AG04449 (cell line): ENCODE data around the gene MAPK14.
"Not testable (repeated sequence)": the region's sequence is repeated elsewhere in the genome, so short reads cannot be mapped to it uniquely, and the experiment has no call there.

Experiments used
- CTCF ChIA-PET: fragments of 350-600 bp; formaldehyde crosslinking; extraction: SDS; loops from one replicate; lab custom pipeline; 2021; ENCODE audit warnings: antibody characterized with exemption; lab: Yijun Ruan, JAX
- POLR2A ChIA-PET: fragments of 400-600, 350-600 bp; formaldehyde crosslinking; extraction: SDS; loops from one replicate; lab custom pipeline; 2020; ENCODE audit warnings: antibody characterized with exemption, inconsistent platforms; lab: Yijun Ruan, JAX
- DNase-seq: peaks from one replicate; pipeline ENCODE4 v3.0.0-alpha.2; 2010; ENCODE audit warnings: low read depth, low spot score
- H3K4me3 ChIP-seq: 2 replicates; pipeline ENCODE4 v1.5.1; 2011; ENCODE audit warnings: low read depth, mild to moderate bottlenecking, control low read depth, low read length
- CTCF ChIP-seq: IDR thresholded peaks from one replicate; pipeline ENCODE4 v1.5.1; 2011; ENCODE audit warnings: mild to moderate bottlenecking, moderate library complexity, low read length, control low read depth, inconsistent platforms; ENCODE audit not compliant: insufficient read depth; ENCODE audit errors: missing control alignments

MAPK14 gene

GRCh38 chr6:36027501-36028087 lies at the start of gene MAPK14:
Gene MAPK14 (plus strand): TSS chr6:36027808. CDS start chr6:36028158, 350 bp downstream.
- peak; percentile 95 for DNase-seq
- POLR2A ChIA-PET: interaction anchor here (0.6 to 1.0 kb wide), 4 partner anchors 44 to 194 kb away, joined by 3 to 4 read pairs (median 4); no protein-coding TSS in a partner anchor
- peak; percentile 92 for TF ChIP-seq CTCF
- CTCF ChIA-PET: interaction anchor here (0.6 to 9.7 kb wide), 22 partner anchors 8 to 104 kb away, joined by 3 to 210 read pairs (median 4); no protein-coding TSS in a partner anchor
- H3K4me3 ChIP-seq: peak within 1 kb of the TSS; percentile 99

- POLR2A ChIA-PET, H3K4me3 ChIP-seq, DNase-seq: not testable (repeated sequence)
- CTCF ChIA-PET: interaction anchor here (1.5 kb wide), 1 partner anchor 116 kb away, joined by 4 read pairs; no protein-coding TSS in a partner anchor
Observed at GRCh38 chr6:35980126-35980525, 47.5 kb upstream of the MAPK14 start.

DNA sequence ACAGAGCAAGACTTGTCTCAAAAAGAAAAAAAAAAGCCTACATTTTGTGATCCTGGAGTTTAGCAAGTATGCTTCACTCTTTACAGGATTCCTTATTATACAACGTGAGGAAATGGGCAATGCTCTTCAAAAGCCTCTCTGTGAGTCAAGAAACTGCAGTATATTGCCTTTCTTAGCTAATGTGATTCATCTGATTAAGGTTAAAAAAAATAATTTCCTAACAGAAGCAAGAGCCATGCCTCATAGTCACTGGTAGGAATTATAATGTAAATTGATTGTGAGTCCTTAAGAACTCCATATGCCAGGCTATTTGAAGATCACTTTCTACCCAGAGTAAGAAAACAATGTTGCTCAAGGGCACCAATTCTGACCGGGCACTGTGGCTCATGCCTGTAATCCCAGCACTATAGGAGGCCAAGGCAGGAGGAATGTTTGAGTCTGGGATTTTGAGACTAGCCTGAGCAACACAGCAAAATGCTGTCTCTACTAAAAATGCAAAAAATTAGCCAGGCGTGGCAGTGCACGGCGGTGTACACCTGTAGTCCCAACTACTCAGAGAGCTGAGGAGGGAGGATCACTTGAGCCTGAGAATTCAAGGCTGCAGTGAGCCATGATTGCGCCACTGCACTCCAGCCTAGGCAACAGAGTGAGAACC lies 46.5 kb upstream of the MAPK14 start:
- no peak overlapping the region for H3K4me3 ChIP-seq
- DNase-seq: no peak
- ChIA-PET CTCF (no interaction called here), POLR2A (no interaction called here)
- no peak for TF ChIP-seq CTCF

DNA sequence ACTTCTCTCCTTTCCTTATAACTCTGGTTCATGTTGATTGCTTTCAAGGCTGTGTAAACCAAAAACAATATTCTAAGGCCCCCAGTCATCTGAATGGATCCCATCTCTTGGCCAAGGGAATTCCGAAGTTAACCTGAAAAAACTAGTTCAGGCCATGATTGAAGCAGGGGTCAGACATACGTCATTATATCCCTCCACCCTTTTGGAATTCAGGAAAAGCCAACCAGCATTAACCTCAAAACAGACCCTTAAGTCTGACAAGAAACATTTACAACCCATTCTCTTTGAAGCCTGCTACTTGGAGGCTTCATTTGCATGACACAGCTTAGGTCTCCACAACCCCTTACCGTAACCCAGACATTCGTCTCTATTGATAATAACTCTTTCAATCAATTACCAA lies 42.9 kb upstream of the MAPK14 start:
- TF ChIP-seq CTCF: no peak
- ChIA-PET POLR2A (no interaction called here), CTCF (no interaction called here)
- H3K4me3 ChIP-seq: no peak overlapping the region
- DNase-seq: no peak

GRCh38 chr6:35988047-35988446 lies 39.6 kb upstream of the MAPK14 start:
- H3K4me3 ChIP-seq, DNase-seq, POLR2A ChIA-PET: not testable (repeated sequence)
- CTCF ChIA-PET: interaction anchor here (0.7 kb wide), 1 partner anchor 108 kb away, joined by 3 read pairs; no protein-coding TSS in a partner anchor

- POLR2A ChIA-PET: no interaction called here
- TF ChIP-seq CTCF: no peak
- H3K4me3 ChIP-seq: no peak overlapping the region
- CTCF ChIA-PET: interaction anchor here (0.6 to 1.3 kb wide), 2 partner anchors 23 to 102 kb away, joined by 3 to 4 read pairs; no protein-coding TSS in a partner anchor
- no peak for DNase-seq
Observed at GRCh38 chr6:35993150-35993549, 34.5 kb upstream of the MAPK14 start.

GRCh38 chr6:36000451-36000850 lies 27.2 kb upstream of the MAPK14 start:
- CTCF ChIA-PET: interaction anchor here (0.7 to 1.1 kb wide), 4 partner anchors 14 to 95 kb away, joined by 3 to 4 read pairs (median 3); partner anchors contain the start of gene MAPK14
- no peak overlapping the region for H3K4me3 ChIP-seq
- no peak for TF ChIP-seq CTCF
- no peak for DNase-seq
- POLR2A ChIA-PET: no interaction called here
